Endothelial cell of umbilical vein (primary cell): ENCODE results near the gene OR4E1. TPM values are rescaled to one million over a fixed set of nuclear protein-coding genes. Genes with fewer than 3 reads are reported as not detected.

ENCODE experiments used
- BruUV-seq: library from RNA; stranded (reverse); fragments of 400-500 nt; replicated peaks from 2 replicates; lab custom pipeline; 2021; lab: Mats Ljungman, UMichigan
- CTCF ChIA-PET: fragments of 300-600, 350-600 bp; sonication (Branson Sonifier 250); formaldehyde crosslinking; loops from one replicate; lab custom pipeline; 2021; ENCODE audit warnings: antibody characterized with exemption, inconsistent platforms; lab: Charles Lee
- POLR2A ChIA-PET: fragments of 300-600, 350-600 bp; sonication (Branson Sonifier 250); formaldehyde crosslinking; loops from one replicate; lab custom pipeline; 2021; ENCODE audit warnings: antibody characterized with exemption, inconsistent platforms; lab: Charles Lee
- DNase-seq: peaks from one replicate; pipeline ENCODE4 v3.0.0-alpha.2; 2011; ENCODE audit warnings: low read depth, low spot score
- FAIRE-seq: peaks from 2 replicates; lab custom pipeline; 2011; peaks lifted over from hg19 to GRCh38; lab: Jason Lieb, UNC
- H2AFZ ChIP-seq: 2 replicates; pipeline ENCODE4 v1.6.0; 2012; ENCODE audit warnings: low read depth, low read length, control low read depth, inconsistent platforms
- H3K27ac ChIP-seq: 2 replicates; pipeline ENCODE4 v1.5.1; 2011; ENCODE audit warnings: low read depth, mild to moderate bottlenecking, control low read depth, low read length, moderate library complexity; ENCODE audit not compliant: insufficient read depth
- H3K27me3 ChIP-seq, 2 experiments: 2 replicates each; pipeline versions ENCODE4 v1.6.0 to v1.6.1; 2011; ENCODE audit warnings: low read length in 2 of 2, mixed read lengths in 1 of 2; ENCODE audit not compliant: control insufficient read depth in 2 of 2, insufficient read depth in 2 of 2
- H3K36me3 ChIP-seq, 2 experiments: 2 replicates in 1 of 2; 3 replicates in 1 of 2; pipeline ENCODE4 v1.5.1; 2011; ENCODE audit warnings: low read length in 2 of 2, mild to moderate bottlenecking in 1 of 2, moderate library complexity in 1 of 2; ENCODE audit not compliant: control insufficient read depth in 2 of 2, insufficient read depth in 2 of 2; ENCODE audit errors: extremely low read depth in 1 of 2
- H3K4me1 ChIP-seq: 3 replicates; pipeline ENCODE4 v1.5.1; 2011; ENCODE audit warnings: mild to moderate bottlenecking, low read length; ENCODE audit not compliant: control insufficient read depth, insufficient read depth; ENCODE audit errors: extremely low read depth
- H3K4me2 ChIP-seq: 2 replicates; pipeline ENCODE4 v1.6.1; 2011; ENCODE audit warnings: low read length, control low read depth, mixed read lengths; ENCODE audit not compliant: insufficient read depth
- H3K4me3 ChIP-seq, 3 experiments: fragments of 200-600 bp in 1 of 3; sonication (generic), shearing (Covaris generic) in 1 of 3; replicated peaks in 1 of 3; 2 replicates each; pipeline ENCODE4 v1.5.1; 2011 to 2016; ENCODE audit warnings: control low read depth in 3 of 3, low read length in 3 of 3, mild to moderate bottlenecking in 2 of 3, inconsistent platforms in 1 of 3, low read depth in 1 of 3, moderate library complexity in 1 of 3; ENCODE audit not compliant: insufficient read depth in 1 of 3
- H3K79me2 ChIP-seq: 2 replicates; pipeline ENCODE4 v1.6.0; 2012; ENCODE audit warnings: low read length, inconsistent platforms; ENCODE audit not compliant: control insufficient read depth, insufficient read depth
- H3K9ac ChIP-seq: replicated peaks from 2 replicates; pipeline ENCODE3; 2011; ENCODE audit warnings: low read length, control low read depth; ENCODE audit not compliant: insufficient read depth; ENCODE audit errors: extremely low read depth
- H3K9me1 ChIP-seq: replicated peaks from 3 replicates; pipeline ENCODE4 v1.6.0; 2011; ENCODE audit warnings: mild to moderate bottlenecking, low read length; ENCODE audit not compliant: control insufficient read depth, insufficient read depth; ENCODE audit errors: extremely low read depth
- H3K9me3 ChIP-seq: replicated peaks from 2 replicates; pipeline ENCODE4 v1.5.1; 2012; ENCODE audit warnings: low read length, inconsistent platforms; ENCODE audit not compliant: control insufficient read depth, insufficient read depth
- H4K20me1 ChIP-seq: replicated peaks from 2 replicates; pipeline ENCODE3; 2011; ENCODE audit warnings: mild to moderate bottlenecking, low read length; ENCODE audit not compliant: control insufficient read depth, insufficient read depth; ENCODE audit errors: extremely low read depth
- EZH2 ChIP-seq: IDR thresholded peaks from 2 replicates; pipeline ENCODE4 v1.6.1; 2012; ENCODE audit warnings: borderline replicate concordance, low read depth, mild to moderate bottlenecking, moderate library complexity, low read length, inconsistent platforms; ENCODE audit not compliant: severe bottlenecking
- FOS ChIP-seq: IDR thresholded peaks from 2 replicates; pipeline ENCODE4 v1.6.1; 2011; ENCODE audit warnings: mild to moderate bottlenecking, low read length, moderate library complexity, borderline replicate concordance; ENCODE audit not compliant: insufficient read depth
- GATA2 ChIP-seq: IDR thresholded peaks from 2 replicates; pipeline ENCODE4 v1.7.0; 2011; ENCODE audit warnings: low read depth, mild to moderate bottlenecking, moderate library complexity, mixed read lengths, low read length; ENCODE audit not compliant: insufficient read length, insufficient read depth
- JUN ChIP-seq: IDR thresholded peaks from 2 replicates; pipeline ENCODE4 v1.6.1; 2011; ENCODE audit warnings: borderline replicate concordance, low read depth; ENCODE audit not compliant: insufficient read length, insufficient read depth
- MYC ChIP-seq: IDR thresholded peaks from one replicate; pipeline ENCODE4 v1.6.1; 2011; ENCODE audit warnings: mild to moderate bottlenecking, low read depth, low read length
- POLR2A ChIP-seq: IDR thresholded peaks from 2 replicates; pipeline ENCODE4 v1.6.1; 2012; ENCODE audit warnings: low read depth, mild to moderate bottlenecking, control low read depth, low read length
- POLR2AphosphoS5 ChIP-seq: IDR thresholded peaks from 2 replicates; pipeline ENCODE4 v1.6.1; 2012; ENCODE audit warnings: low read depth, mild to moderate bottlenecking, control low read depth, low read length, moderate library complexity; ENCODE audit not compliant: insufficient read depth
- dilution Hi-C: fragments of 300-500 bp; cut with MboI; formaldehyde crosslinking; loops from one replicate; pipeline ENCODE4 v1.15.0; 2019; ENCODE audit warnings: low sequenced_read_pairs; ENCODE audit not compliant: extremely low pct_ligation_motif_present
- intact Hi-C: fragments of 100-400 bp; cut with micrococcal nuclease; formaldehyde crosslinking; loops from one replicate; pipeline ENCODE4 v1.10.0; 2022
- polyA plus RNA-seq, 4 experiments: library from polyadenylated mRNA; depleted of rRNA in 3 of 4; stranded (reverse) in 3 of 4; unstranded in 1 of 4; fragments of >200 nt; gene quantifications; 2 replicates each; pipeline versions ENCODE4 v1.2.1 to v1.2.3, GENCODE V29; 2011 to 2012; ENCODE audit warnings: missing spikeins in 1 of 4
- total RNA-seq: library from RNA; stranded (reverse); gene quantifications from 2 replicates; pipeline ENCODE4 v1.2.3, GENCODE V29; 2021
- TF ChIP-seq, protein P1 (sequence below), 2 donors: IDR thresholded peaks; 1 replicate in 1 of 2; 2 replicates in 1 of 2; pipeline ENCODE4 v1.5.1; 2011; ENCODE audit warnings: low read length in 2 of 2, mild to moderate bottlenecking in 2 of 2, moderate library complexity in 2 of 2, control low read depth in 1 of 2, inconsistent platforms in 1 of 2, low read depth in 1 of 2; ENCODE audit not compliant: insufficient read depth in 1 of 2; ENCODE audit errors: extremely low read depth in 1 of 2
- TF ChIP-seq, protein P2 (sequence below): IDR thresholded peaks from 2 replicates; pipeline ENCODE4 v1.6.1; 2011; ENCODE audit not compliant: insufficient read depth, insufficient read length

OR4E1 gene
- total and polyA plus RNA-seq, 2 donors (not counting 3 experiments of a cell fraction or from before 2014, with no cell fraction given): not detected

DNA sequence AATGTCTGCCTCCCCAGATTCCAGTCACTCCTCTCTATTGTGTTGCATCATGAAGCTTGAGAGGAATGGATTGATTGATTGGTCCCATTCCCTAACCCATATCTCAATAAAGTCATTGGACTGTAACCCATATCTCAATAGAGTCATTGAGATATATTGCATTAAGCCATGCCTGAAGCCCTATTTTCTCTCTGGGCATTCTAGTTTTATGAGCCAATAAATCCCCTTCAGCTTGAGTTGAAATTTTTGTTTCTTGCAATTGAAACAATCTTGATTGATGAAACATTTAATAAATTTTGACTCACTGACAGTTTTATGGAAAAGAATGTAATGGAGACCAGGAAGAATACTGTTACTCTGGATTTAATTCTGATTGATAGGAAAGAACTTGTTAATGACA, 20.8 kb upstream of the OR4E1 start:
- no peaks in the 10 kb centered on the region for H3K79me2 ChIP-seq
- no peaks in the 10 kb centered on the region for H3K9me1 ChIP-seq
- dilution Hi-C loops (no loop called here), intact Hi-C loops (no loop called here)
- CTCF ChIA-PET: interaction anchor here (1.8 kb wide), 1 partner anchor 17 kb away, joined by 9 read pairs; no protein-coding TSS in a partner anchor
- POLR2A ChIA-PET: no interaction called here
- DNase-seq (no peak), FAIRE-seq (no peak)
- no peak for TF ChIP-seq GATA2
- TF ChIP-seq, protein P1, sequence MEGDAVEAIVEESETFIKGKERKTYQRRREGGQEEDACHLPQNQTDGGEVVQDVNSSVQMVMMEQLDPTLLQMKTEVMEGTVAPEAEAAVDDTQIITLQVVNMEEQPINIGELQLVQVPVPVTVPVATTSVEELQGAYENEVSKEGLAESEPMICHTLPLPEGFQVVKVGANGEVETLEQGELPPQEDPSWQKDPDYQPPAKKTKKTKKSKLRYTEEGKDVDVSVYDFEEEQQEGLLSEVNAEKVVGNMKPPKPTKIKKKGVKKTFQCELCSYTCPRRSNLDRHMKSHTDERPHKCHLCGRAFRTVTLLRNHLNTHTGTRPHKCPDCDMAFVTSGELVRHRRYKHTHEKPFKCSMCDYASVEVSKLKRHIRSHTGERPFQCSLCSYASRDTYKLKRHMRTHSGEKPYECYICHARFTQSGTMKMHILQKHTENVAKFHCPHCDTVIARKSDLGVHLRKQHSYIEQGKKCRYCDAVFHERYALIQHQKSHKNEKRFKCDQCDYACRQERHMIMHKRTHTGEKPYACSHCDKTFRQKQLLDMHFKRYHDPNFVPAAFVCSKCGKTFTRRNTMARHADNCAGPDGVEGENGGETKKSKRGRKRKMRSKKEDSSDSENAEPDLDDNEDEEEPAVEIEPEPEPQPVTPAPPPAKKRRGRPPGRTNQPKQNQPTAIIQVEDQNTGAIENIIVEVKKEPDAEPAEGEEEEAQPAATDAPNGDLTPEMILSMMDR (IDR thresholded peaks at IDR 0.05; ENCODE audit: extremely low read depth in 1 of 2, insufficient read depth in 1 of 2, low read depth in 1 of 2, low read length in 2 of 2): no peak
- no peak for TF ChIP-seq POLR2AphosphoS5
- H2AFZ ChIP-seq: no peak overlapping the region
- no peaks in the 10 kb centered on the region for H3K36me3 ChIP-seq
- H3K9me3 ChIP-seq: no peaks in the 10 kb centered on the region
- H3K4me3 ChIP-seq: no peak overlapping the region
- no peak overlapping the region for H3K27ac ChIP-seq
- H3K9ac ChIP-seq: no peak overlapping the region
- no peak overlapping the region for H3K4me2 ChIP-seq
- no peaks in the 10 kb centered on the region for H4K20me1 ChIP-seq
- no peaks in the 10 kb centered on the region for H3K4me1 ChIP-seq
- no TSS peak for BruUV-seq
- H3K27me3 ChIP-seq: no peaks in the 10 kb centered on the region

DNA sequence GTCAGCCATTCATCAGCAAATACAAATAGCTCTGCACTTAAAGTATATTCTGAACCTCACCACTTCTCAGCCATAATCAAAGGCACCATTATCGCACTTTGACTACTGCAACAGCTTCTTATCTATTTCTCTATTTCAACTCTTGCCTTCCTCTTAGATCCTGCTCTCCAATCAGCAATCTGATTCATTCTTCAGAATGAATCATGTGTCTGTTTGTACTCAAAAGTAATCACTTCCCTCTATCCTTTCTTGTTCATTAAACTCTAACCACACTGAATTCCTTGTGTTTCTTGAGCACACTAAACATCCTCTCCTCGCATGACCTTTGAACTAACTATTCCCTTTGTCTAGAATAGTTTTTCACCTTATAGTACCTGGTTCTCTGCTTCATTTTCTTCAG, 12.8 kb upstream of the OR4E1 start:
- no peak overlapping the region for H3K4me3 ChIP-seq
- H3K4me1 ChIP-seq: no peaks in the 10 kb centered on the region
- H3K4me2 ChIP-seq: no peak overlapping the region
- DNase-seq: no peak
- H3K9me1 ChIP-seq: no peaks in the 10 kb centered on the region
- no peaks in the 10 kb centered on the region for H3K27me3 ChIP-seq
- no peak for FAIRE-seq
- no peaks in the 10 kb centered on the region for H4K20me1 ChIP-seq
- no peak overlapping the region for H2AFZ ChIP-seq
- no peaks in the 10 kb centered on the region for H3K9me3 ChIP-seq
- no peak for TF ChIP-seq EZH2
- TF ChIP-seq FOS: no peak
- TF ChIP-seq POLR2A: no peak
- TF ChIP-seq, protein P1 (IDR thresholded peaks at IDR 0.05; ENCODE audit: extremely low read depth in 1 of 2, insufficient read depth in 1 of 2, low read depth in 1 of 2, low read length in 2 of 2): no peak
- no peak for TF ChIP-seq GATA2
- TF ChIP-seq, protein P2, sequence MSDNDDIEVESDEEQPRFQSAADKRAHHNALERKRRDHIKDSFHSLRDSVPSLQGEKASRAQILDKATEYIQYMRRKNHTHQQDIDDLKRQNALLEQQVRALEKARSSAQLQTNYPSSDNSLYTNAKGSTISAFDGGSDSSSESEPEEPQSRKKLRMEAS: no peak
- TF ChIP-seq MYC: no peak
- no peak for TF ChIP-seq JUN
- no peak for TF ChIP-seq POLR2AphosphoS5
- H3K36me3 ChIP-seq: no peaks in the 10 kb centered on the region
- no peak overlapping the region for H3K9ac ChIP-seq
- ChIA-PET POLR2A (no interaction called here), CTCF (no interaction called here)
- H3K79me2 ChIP-seq: no peaks in the 10 kb centered on the region
- dilution Hi-C loops (no loop called here), intact Hi-C loops (no loop called here)
- no peak overlapping the region for H3K27ac ChIP-seq
- no TSS peak for BruUV-seq
